GM18520 (cell line): ENCODE data around the gene FBLN5.
"Not testable (repeated sequence)": the region's sequence is repeated elsewhere in the genome, so short reads cannot be mapped to it uniquely, and the experiment has no call there.

Source experiments
- ATAC-seq: cut with Tn5 transposase; IDR thresholded peaks from one replicate; pipeline ENCODE4 v1.9.1; 2021; ENCODE audit not compliant: unreplicated experiment

FBLN5 gene

GRCh38 chr14:91866511-91867295 is 80.8 kb downstream of the FBLN5 start:
- ATAC-seq: no peak

- ATAC-seq: no peak
These were observed 81.4 kb downstream of the FBLN5 start for GRCh38 chr14:91866061-91866460.

GRCh38 chr14:91862417-91862816 is 85.1 kb downstream of the FBLN5 start:
- ATAC-seq: no peak

- ATAC-seq: no peak
These were observed 86.4 kb downstream of the FBLN5 start for GRCh38 chr14:91861091-91861490.

GRCh38 chr14:91860238-91860637 is 87.3 kb downstream of the FBLN5 start:
- no peak for ATAC-seq

GRCh38 chr14:91858536-91859275 is 88.8 kb downstream of the FBLN5 start:
- peak; percentile 78 for ATAC-seq

GRCh38 chr14:91857614-91858013 is 89.9 kb downstream of the FBLN5 start:
- no peak for ATAC-seq

GRCh38 chr14:91854327-91854934 is 93.1 kb downstream of the FBLN5 start:
- ATAC-seq: no peak

GRCh38 chr14:91851563-91851962 is 95.9 kb downstream of the FBLN5 start:
- ATAC-seq: no peak

- ATAC-seq: no peak
These were observed 98.9 kb downstream of the FBLN5 start for GRCh38 chr14:91848504-91849001.

- no peak for ATAC-seq
These were observed 99.8 kb downstream of the FBLN5 start for GRCh38 chr14:91847693-91848092.

GRCh38 chr14:91845652-91846051 is 101.8 kb downstream of the FBLN5 start:
- ATAC-seq: no peak

- ATAC-seq: not testable (repeated sequence)
These were observed 102.4 kb downstream of the FBLN5 start for GRCh38 chr14:91845056-91845455.

- ATAC-seq: no peak
These were observed 103.5 kb downstream of the FBLN5 start for GRCh38 chr14:91844029-91844428.

- ATAC-seq: no peak
These were observed 104.1 kb downstream of the FBLN5 start for GRCh38 chr14:91843437-91843836.

- ATAC-seq: no peak
These were observed 106.4 kb downstream of the FBLN5 start for GRCh38 chr14:91841065-91841464.

- no peak for ATAC-seq
These were observed 107.7 kb downstream of the FBLN5 start for GRCh38 chr14:91839749-91840148.

- no peak for ATAC-seq
These were observed 110.4 kb downstream of the FBLN5 start for GRCh38 chr14:91837076-91837475.

GRCh38 chr14:91835920-91836843 is 111.3 kb downstream of the FBLN5 start:
- no peak for ATAC-seq

- ATAC-seq: no peak
These were observed 112.1 kb downstream of the FBLN5 start for GRCh38 chr14:91835197-91835919.
